VCaP (cell line): ENCODE measurements around the gene PIM1.
"Not testable (repeated sequence)": the region's sequence is repeated elsewhere in the genome, so short reads cannot be mapped to it uniquely, and the experiment has no call there.

Source experiments
- H3K27ac ChIP-seq: fragments of 450-650 bp; 2 replicates; pipeline ENCODE4 v1.5.1; 2017
- TF ChIP-seq, protein P1 (sequence below): fragments of 450-650 bp; conservative IDR thresholded peaks from 2 replicates; pipeline ENCODE4 v1.5.1; 2017; ENCODE audit warnings: mild to moderate bottlenecking, moderate library complexity

PIM1 gene

GRCh38 chr6:37180075-37180474 is 10.1 kb downstream of the PIM1 start:
- no peak overlapping the region for H3K27ac ChIP-seq
- TF ChIP-seq, protein P1, sequence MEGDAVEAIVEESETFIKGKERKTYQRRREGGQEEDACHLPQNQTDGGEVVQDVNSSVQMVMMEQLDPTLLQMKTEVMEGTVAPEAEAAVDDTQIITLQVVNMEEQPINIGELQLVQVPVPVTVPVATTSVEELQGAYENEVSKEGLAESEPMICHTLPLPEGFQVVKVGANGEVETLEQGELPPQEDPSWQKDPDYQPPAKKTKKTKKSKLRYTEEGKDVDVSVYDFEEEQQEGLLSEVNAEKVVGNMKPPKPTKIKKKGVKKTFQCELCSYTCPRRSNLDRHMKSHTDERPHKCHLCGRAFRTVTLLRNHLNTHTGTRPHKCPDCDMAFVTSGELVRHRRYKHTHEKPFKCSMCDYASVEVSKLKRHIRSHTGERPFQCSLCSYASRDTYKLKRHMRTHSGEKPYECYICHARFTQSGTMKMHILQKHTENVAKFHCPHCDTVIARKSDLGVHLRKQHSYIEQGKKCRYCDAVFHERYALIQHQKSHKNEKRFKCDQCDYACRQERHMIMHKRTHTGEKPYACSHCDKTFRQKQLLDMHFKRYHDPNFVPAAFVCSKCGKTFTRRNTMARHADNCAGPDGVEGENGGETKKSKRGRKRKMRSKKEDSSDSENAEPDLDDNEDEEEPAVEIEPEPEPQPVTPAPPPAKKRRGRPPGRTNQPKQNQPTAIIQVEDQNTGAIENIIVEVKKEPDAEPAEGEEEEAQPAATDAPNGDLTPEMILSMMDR, result no peak

DNA sequence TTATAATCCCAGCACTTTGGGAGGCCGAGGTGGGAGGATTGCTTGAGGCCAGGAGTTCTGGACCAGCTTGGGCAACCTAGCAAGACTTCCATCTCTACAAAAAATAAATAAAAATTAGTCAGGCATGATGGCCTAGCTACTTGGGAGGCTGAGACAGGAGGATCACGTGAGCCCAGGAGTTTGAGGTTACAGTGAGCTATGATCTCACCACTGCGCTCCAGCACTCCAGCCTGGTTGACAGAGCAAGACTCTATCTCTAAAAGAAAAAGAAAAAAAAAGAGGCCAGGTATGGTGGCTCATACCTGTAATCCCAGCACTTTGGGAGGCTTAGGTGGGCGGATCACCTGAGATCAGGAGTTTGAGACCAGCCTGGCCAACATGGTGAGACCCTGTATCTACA is 10.7 kb downstream of the PIM1 start:
- H3K27ac ChIP-seq, result not testable (repeated sequence)

- TF ChIP-seq, protein P1, result no peak
- H3K27ac ChIP-seq, result no peak overlapping the region
Measured at GRCh38 chr6:37182736-37183590, 13.0 kb downstream of the PIM1 start.

GRCh38 chr6:37185949-37186720 is 16.2 kb downstream of the PIM1 start:
- H3K27ac ChIP-seq, result not testable (repeated sequence)

GRCh38 chr6:37187321-37188022 is 17.5 kb downstream of the PIM1 start:
- TF ChIP-seq, protein P1, result no peak
- H3K27ac ChIP-seq, result no peak overlapping the region

DNA sequence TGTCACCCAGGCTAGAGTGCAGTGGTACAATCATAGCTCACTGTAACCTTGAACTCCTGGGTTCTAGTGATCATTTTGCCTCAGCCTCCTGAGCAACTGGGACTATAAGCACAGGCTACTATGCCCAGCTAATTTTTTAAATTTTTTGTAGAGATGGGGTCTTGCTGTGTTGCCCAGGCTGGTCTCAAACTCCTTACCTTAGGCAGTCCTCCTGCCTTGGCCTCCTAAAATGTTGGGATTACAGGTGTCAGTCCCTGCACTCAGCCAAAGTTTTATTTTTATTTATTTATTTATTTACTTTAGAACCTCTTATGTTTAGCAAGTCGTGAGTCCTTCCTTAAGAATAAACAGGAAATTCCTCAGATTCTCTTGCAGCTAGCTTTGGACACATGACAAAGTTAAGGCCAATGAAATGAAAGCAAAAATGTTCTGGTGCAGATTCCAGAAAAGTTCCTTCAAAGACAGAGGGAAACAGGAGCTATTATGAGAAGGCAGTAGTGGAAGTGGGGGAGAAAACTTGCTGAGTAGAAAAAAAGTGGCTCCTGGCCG is 19.1 kb downstream of the PIM1 start:
- no peak overlapping the region for H3K27ac ChIP-seq
- TF ChIP-seq, protein P1, result no peak

DNA sequence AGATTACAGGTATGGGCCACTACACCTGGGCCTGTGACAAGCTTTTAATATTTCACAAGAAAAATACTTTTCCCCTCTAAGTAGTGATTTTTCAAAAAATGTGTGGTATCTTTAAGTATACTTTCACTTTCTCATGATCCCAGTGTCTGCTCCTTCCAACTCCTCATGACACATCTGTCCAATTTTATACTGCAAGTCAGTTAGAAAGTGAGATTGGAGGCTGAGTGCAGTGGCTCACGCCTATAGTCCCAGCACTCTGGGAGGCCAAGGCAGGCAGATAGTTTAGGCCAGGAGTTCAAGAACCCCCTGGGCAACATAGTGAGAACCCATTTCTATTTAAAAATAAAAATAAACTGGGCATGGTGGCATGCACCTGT is 20.2 kb downstream of the PIM1 start:
- peak overlapping the region; percentile 95 for H3K27ac ChIP-seq

More for the DNA sequence above, 20.2 kb downstream of the PIM1 start:
- TF ChIP-seq, protein P1, result no peak
